HG03442 (cell line): ENCODE data around the gene FNBP1.

Source experiments
- ATAC-seq: cut with Tn5 transposase; IDR thresholded peaks from one replicate; pipeline ENCODE4 v1.9.1; 2021; ENCODE audit warnings: mild to moderate bottlenecking, moderate library complexity; ENCODE audit not compliant: unreplicated experiment

Gene FNBP1

GRCh38 chr9:129929496-129930125 is 113.4 kb downstream of the FNBP1 start:
- no peak for ATAC-seq

- no peak for ATAC-seq
Measured at GRCh38 chr9:129923589-129923988, 119.4 kb downstream of the FNBP1 start.

GRCh38 chr9:129921905-129922304 is 121.1 kb downstream of the FNBP1 start:
- ATAC-seq, result no peak

- ATAC-seq, result no peak
Measured at GRCh38 chr9:129919841-129920240, 123.1 kb downstream of the FNBP1 start.

- no peak for ATAC-seq
Measured at GRCh38 chr9:129919277-129919676, 123.7 kb downstream of the FNBP1 start.

- no peak for ATAC-seq
Measured at GRCh38 chr9:129918296-129918950, 124.6 kb downstream of the FNBP1 start.

- no peak for ATAC-seq
Measured at GRCh38 chr9:129916707-129917106, 126.3 kb downstream of the FNBP1 start.

GRCh38 chr9:129914051-129914450 is 128.9 kb downstream of the FNBP1 start:
- no peak for ATAC-seq

- no peak for ATAC-seq
Measured at GRCh38 chr9:129910628-129911567, 132.1 kb downstream of the FNBP1 start.

- ATAC-seq, result no peak
Measured at GRCh38 chr9:129909851-129910250, 133.1 kb downstream of the FNBP1 start.

GRCh38 chr9:129908906-129909305 is 134.1 kb downstream of the FNBP1 start:
- no peak for ATAC-seq

GRCh38 chr9:129907201-129907600 is 135.8 kb downstream of the FNBP1 start:
- no peak for ATAC-seq

- no peak for ATAC-seq
Measured at GRCh38 chr9:129906298-129906697, 136.7 kb downstream of the FNBP1 start.

- ATAC-seq, result no peak
Measured at GRCh38 chr9:129904734-129905133, 138.3 kb downstream of the FNBP1 start.

- no peak for ATAC-seq
Measured at GRCh38 chr9:129902740-129903134, 140.3 kb downstream of the FNBP1 start.

- ATAC-seq, result no peak
Measured at GRCh38 chr9:129901993-129902739, 140.8 kb downstream of the FNBP1 start.

GRCh38 chr9:129900263-129901027 is 142.5 kb downstream of the FNBP1 start:
- peak; percentile 84 for ATAC-seq

GRCh38 chr9:129899620-129900019 is 143.4 kb downstream of the FNBP1 start:
- ATAC-seq, result no peak

- no peak for ATAC-seq
Measured at GRCh38 chr9:129898185-129898584, 144.8 kb downstream of the FNBP1 start.

- ATAC-seq, result no peak
Measured at GRCh38 chr9:129897263-129897662, 145.7 kb downstream of the FNBP1 start.
